ENCODE data around the gene DUSP7.

Gene DUSP7

DNA sequence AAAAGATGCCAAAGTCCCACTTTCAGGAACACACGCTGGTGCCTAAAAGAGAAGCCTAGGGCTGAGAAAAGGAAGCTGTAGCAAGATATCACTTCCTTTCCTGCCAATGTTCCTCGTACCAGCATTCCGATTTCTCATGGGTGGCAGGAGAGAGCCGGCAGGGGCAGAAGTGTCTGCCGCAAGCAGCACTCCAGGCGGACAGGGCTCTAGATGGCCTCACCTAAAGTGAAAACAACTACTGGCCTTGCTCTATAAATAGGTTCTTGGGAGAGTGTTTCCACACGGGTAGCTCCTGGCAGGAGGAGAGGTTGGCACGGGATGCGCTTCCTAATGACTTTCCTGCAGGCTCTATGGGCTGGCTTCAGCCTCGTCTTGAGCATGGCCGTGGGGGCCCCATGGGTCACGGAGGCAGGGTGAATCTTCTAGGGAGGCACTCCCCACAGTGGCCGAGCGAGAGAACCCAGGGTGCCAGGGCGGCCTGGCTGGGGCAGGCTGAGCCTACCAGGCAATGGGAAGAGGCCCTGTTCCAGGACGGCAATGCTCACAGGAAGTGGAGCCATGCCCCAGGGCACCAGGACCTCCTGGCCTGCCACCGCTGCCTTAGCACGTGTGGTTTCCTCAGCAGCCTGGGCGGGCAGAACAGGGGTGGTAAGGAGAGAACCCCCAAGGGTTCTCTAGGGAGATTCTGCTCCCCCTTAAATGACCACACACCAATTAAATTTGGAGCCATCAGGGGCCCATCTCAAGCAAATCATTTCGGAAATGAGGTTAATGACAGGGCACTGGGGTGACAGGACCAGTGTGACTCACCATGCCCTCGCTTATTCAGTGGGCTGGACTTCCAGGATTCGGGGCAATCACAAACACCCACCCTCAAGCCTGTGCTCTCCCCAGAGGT lies 14.6 kb upstream of the DUSP7 start:
- TF ChIP-seq, protein P1, sequence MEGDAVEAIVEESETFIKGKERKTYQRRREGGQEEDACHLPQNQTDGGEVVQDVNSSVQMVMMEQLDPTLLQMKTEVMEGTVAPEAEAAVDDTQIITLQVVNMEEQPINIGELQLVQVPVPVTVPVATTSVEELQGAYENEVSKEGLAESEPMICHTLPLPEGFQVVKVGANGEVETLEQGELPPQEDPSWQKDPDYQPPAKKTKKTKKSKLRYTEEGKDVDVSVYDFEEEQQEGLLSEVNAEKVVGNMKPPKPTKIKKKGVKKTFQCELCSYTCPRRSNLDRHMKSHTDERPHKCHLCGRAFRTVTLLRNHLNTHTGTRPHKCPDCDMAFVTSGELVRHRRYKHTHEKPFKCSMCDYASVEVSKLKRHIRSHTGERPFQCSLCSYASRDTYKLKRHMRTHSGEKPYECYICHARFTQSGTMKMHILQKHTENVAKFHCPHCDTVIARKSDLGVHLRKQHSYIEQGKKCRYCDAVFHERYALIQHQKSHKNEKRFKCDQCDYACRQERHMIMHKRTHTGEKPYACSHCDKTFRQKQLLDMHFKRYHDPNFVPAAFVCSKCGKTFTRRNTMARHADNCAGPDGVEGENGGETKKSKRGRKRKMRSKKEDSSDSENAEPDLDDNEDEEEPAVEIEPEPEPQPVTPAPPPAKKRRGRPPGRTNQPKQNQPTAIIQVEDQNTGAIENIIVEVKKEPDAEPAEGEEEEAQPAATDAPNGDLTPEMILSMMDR (IDR thresholded peaks at IDR 0.05; ENCODE audit: extremely low read depth, missing control alignments): no peak
- DNase-seq (ENCODE audit: low spot score): no peak

DNA sequence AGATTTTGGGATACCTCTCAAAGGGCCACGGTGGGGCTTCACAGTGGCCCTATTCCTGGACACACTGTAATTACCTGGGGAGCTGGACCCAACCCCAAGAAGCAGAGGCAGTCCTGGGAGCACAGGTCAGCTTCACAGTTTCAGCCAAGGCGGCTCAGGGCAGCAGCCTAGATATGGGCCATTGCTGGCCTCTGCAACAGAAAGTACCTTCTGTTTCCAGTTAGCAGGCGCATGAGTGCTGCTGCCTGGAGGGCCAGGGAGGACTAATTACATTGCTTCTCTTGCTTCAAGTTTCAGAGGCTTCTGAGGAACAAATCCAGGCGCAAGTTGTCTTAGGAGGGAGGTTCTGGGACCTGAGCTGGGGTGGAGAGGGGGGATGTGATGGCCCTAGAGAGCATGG lies 13.5 kb upstream of the DUSP7 start:
- no peak for DNase-seq (ENCODE audit: low spot score)
- TF ChIP-seq, protein P1 (IDR thresholded peaks at IDR 0.05; ENCODE audit: extremely low read depth, missing control alignments): no peak

DNA sequence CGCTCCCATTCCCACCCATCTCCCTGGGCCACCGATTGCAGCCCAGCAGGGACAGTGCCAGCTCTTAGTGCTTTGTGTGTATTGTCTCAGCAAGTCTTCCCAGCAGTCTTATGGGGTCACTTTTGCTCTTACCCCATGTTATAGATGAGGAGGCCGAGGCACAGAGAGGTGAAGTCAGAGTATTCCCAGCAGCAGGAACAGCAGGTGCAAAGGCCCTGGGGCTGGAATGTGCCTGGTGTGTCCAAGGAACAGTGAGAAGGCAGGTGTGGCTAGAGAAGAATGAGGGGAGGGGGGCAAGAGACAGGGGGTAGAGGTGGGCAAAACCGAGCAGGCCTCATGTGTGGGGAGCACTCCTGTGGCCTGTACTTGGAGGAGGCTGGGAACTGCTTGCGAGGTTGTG lies 12.8 kb upstream of the DUSP7 start:
- TF ChIP-seq, protein P1 (IDR thresholded peaks at IDR 0.05; ENCODE audit: extremely low read depth, missing control alignments): no peak
- no peak for DNase-seq (ENCODE audit: low spot score)

DNA sequence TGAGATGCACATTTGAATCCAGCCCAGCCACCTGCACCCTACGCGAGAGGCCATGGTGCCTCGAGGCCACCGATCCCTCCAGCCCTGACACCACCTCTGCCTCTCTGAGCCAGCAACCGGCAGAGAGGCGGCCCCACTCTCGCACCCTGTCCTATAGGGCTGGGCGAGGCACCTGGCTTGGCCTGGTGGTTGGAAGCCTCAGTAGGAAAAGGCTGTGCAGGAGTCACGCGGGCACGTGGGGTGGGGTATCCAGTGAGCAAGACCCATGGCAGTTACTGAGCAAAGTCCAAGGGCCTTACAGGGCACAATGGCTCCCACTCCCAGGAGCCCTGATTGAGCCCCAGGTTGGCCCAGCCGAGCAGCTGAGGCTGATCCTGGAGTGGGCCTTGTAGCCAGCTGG lies 12.4 kb upstream of the DUSP7 start:
- no peak for DNase-seq (ENCODE audit: low spot score)
- TF ChIP-seq, protein P1 (IDR thresholded peaks at IDR 0.05; ENCODE audit: extremely low read depth, missing control alignments): no peak

DNA sequence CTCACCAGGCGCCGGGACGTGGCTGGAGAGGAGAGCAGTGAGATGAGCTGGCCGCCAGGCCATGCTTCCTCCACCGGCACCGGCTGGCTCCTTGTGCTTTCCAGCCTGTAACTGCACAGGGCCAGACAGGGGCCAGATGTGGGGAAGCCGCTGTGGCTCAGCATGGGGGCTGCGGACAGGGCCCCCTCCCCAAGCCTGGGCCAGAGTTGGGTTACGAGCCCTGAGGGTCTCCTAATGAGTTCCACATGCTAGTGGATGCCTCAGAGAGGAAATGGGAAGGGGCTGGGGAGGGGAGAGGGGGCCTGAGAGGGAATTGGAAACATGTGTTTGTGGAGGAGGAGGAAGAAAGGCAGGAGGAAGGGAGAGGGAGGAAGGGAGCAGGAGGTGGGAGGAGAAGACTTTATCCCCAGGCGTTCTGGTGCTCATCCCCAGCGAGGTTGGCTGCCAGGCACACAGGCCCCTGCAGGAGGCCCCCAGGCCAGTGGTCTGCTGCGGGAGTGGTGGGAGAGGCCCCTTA lies 11.7 kb upstream of the DUSP7 start:
- DNase-seq (ENCODE audit: low spot score): no peak
- TF ChIP-seq, protein P1 (IDR thresholded peaks at IDR 0.05; ENCODE audit: extremely low read depth, missing control alignments): no peak

DNA sequence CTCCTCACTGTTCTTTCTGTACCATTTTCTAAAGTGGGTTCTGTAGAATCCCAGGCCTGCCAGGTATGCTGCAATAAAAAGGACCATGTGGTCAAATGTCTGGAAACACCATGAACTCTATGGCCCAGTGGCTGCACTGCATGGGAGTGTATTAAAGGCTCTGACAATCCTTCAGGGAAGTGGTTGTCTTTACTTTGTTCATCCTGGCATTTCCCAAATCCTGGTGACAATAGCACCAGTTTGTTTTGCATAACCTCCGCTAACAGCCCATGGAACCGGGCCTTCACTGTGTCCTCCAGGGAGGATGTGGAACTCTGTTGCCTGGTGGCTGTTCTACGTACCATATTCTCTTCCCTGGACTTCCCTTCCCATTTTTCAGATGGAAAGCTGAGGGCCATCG lies 11.2 kb upstream of the DUSP7 start:
- DNase-seq (ENCODE audit: low spot score): no peak
- TF ChIP-seq, protein P1 (IDR thresholded peaks at IDR 0.05; ENCODE audit: extremely low read depth, missing control alignments): no peak

DNA sequence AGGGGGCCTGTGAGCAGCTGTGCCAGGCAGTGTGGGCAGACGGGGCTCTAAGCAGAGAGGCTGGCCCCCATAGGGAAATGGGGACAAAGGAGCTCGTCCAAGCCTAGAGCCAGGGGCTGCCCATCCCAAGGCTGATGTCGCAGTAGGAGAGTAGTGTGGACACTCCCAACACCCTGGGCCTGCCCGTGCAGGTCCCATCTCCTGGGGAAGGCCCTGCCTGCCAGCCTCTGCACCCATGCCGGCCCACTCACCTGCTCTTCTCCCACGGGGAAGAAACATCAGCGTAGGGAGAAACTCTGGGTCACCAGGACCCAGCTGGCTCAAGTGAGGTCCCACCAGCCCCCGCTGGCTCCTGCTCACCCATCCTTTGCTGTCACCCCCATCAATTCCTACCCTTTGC lies 10.7 kb upstream of the DUSP7 start:
- DNase-seq (ENCODE audit: low spot score): no peak
- TF ChIP-seq, protein P1 (IDR thresholded peaks at IDR 0.05; ENCODE audit: extremely low read depth, missing control alignments): no peak

All from GM20000 (cell line).